ENCODE measurements around the gene METTL8.
"Not testable (repeated sequence)": the region's sequence is repeated elsewhere in the genome, so short reads cannot be mapped to it uniquely, and the experiment has no call there.

METTL8 gene

GRCh38 chr2:171416009-171416926 is 17.5 kb downstream of the METTL8 start:
- peak; percentile 74 for TF ChIP-seq CTCF (IDR thresholded peaks at IDR 0.05; ENCODE audit: borderline replicate concordance, control extremely low read depth, extremely low read depth, insufficient read depth, missing control alignments)
- DNase-seq (ENCODE audit: low spot score) = peak; percentile 66
- in situ Hi-C loops (cut with MboI; ENCODE audit: low sequenced_read_pairs, unreplicated experiment) = loop anchor here (5.0 to 10.0 kb wide), 2 partner anchors 91 to 259 kb away; no protein-coding TSS in a partner anchor

- not testable (repeated sequence) for DNase-seq (ENCODE audit: low spot score)
- in situ Hi-C loops (cut with MboI; ENCODE audit: low sequenced_read_pairs, unreplicated experiment) = loop anchor here (5.0 to 10.0 kb wide), 2 partner anchors 90 to 257 kb away; no protein-coding TSS in a partner anchor
Measured at GRCh38 chr2:171414645-171415044, 19.1 kb downstream of the METTL8 start.

- DNase-seq (ENCODE audit: low spot score) = no peak
- TF ChIP-seq CTCF (IDR thresholded peaks at IDR 0.05; ENCODE audit: borderline replicate concordance, control extremely low read depth, extremely low read depth, insufficient read depth, missing control alignments) = no peak
- in situ Hi-C loops (cut with MboI; ENCODE audit: low sequenced_read_pairs, unreplicated experiment) = loop anchor here (10.0 kb wide), 1 partner anchor 88 kb away; no protein-coding TSS in a partner anchor
Measured at GRCh38 chr2:171412571-171413175, 21.1 kb downstream of the METTL8 start.

- in situ Hi-C loops (cut with MboI; ENCODE audit: low sequenced_read_pairs, unreplicated experiment) = loop anchor here (10.0 kb wide), 1 partner anchor 87 kb away; no protein-coding TSS in a partner anchor
- no peak for TF ChIP-seq CTCF (IDR thresholded peaks at IDR 0.05; ENCODE audit: borderline replicate concordance, control extremely low read depth, extremely low read depth, insufficient read depth, missing control alignments)
- no peak for DNase-seq (ENCODE audit: low spot score)
Measured at GRCh38 chr2:171411791-171412483, 21.9 kb downstream of the METTL8 start.

GRCh38 chr2:171411214-171411613 is 22.6 kb downstream of the METTL8 start:
- no peak for DNase-seq (ENCODE audit: low spot score)
- in situ Hi-C loops (cut with MboI; ENCODE audit: low sequenced_read_pairs, unreplicated experiment) = loop anchor here (10.0 kb wide), 1 partner anchor 86 kb away; no protein-coding TSS in a partner anchor
- no peak for TF ChIP-seq CTCF (IDR thresholded peaks at IDR 0.05; ENCODE audit: borderline replicate concordance, control extremely low read depth, extremely low read depth, insufficient read depth, missing control alignments)

GRCh38 chr2:171410624-171411023 is 23.2 kb downstream of the METTL8 start:
- TF ChIP-seq CTCF (IDR thresholded peaks at IDR 0.05; ENCODE audit: borderline replicate concordance, control extremely low read depth, extremely low read depth, insufficient read depth, missing control alignments) = no peak
- DNase-seq (ENCODE audit: low spot score) = no peak
- in situ Hi-C loops (cut with MboI; ENCODE audit: low sequenced_read_pairs, unreplicated experiment) = loop anchor here (10.0 kb wide), 1 partner anchor 86 kb away; no protein-coding TSS in a partner anchor
